Panc1 (cell line): Measurements from ENCODE around the gene NCOA5. TPM values are rescaled to one million over a fixed set of nuclear protein-coding genes. Genes with fewer than 3 reads are reported as not detected.

ENCODE experiments used
- ATAC-seq: fragments of 200-7000 bp; cut with Tn5 transposase; 2 replicates; pipeline ENCODE4 v1.9.1; 2020; ENCODE audit warnings: mild to moderate bottlenecking, moderate library complexity
- BruUV-seq: library from RNA; stranded (reverse); fragments of 400-500 nt; replicated peaks from 2 replicates; lab custom pipeline; 2021; lab: Mats Ljungman, UMichigan
- CTCF ChIA-PET: fragments of 300-600 bp; sonication (Branson Sonifier 250); formaldehyde crosslinking; loops from one replicate; lab custom pipeline; 2022; ENCODE audit warnings: antibody characterized with exemption; lab: Charles Lee
- POLR2A ChIA-PET: fragments of 300-600 bp; sonication (Branson Sonifier 250); formaldehyde crosslinking; loops from one replicate; lab custom pipeline; 2022; ENCODE audit warnings: antibody characterized with exemption; lab: Charles Lee
- DNase-seq: peaks from one replicate; pipeline ENCODE4 v3.0.0-alpha.2; 2010; ENCODE audit warnings: low read depth, low spot score
- H3K27ac ChIP-seq: 2 replicates; pipeline ENCODE4 v1.5.1; 2011; ENCODE audit warnings: mild to moderate bottlenecking, low read length, inconsistent platforms
- H3K27me3 ChIP-seq: fragments of 200-500 bp; sonication (Bioruptor generic); 2 replicates; pipeline ENCODE4 v1.6.0; 2014; ENCODE audit warnings: low read length, inconsistent platforms; ENCODE audit not compliant: control insufficient read depth, insufficient read depth
- H3K36me3 ChIP-seq: fragments of 200-500 bp; sonication (Bioruptor generic); 2 replicates; pipeline ENCODE4 v1.5.1; 2014; ENCODE audit warnings: inconsistent platforms, mild to moderate bottlenecking, low read length, moderate library complexity; ENCODE audit not compliant: control insufficient read depth, insufficient read depth
- H3K4me1 ChIP-seq: 2 replicates; pipeline ENCODE4 v1.5.1; 2011; ENCODE audit warnings: inconsistent platforms, mild to moderate bottlenecking, low read length, moderate library complexity; ENCODE audit not compliant: control insufficient read depth, insufficient read depth
- H3K4me3 ChIP-seq, 2 experiments: 2 replicates each; pipeline ENCODE4 v1.5.1; 2011 to 2012; ENCODE audit warnings: low read depth in 2 of 2, low read length in 2 of 2, mild to moderate bottlenecking in 2 of 2, inconsistent platforms in 1 of 2, moderate library complexity in 1 of 2
- H3K9me3 ChIP-seq: fragments of 200-500 bp; sonication (Bioruptor generic); 2 replicates; pipeline ENCODE4 v1.5.1; 2014; ENCODE audit warnings: low read depth, mild to moderate bottlenecking, inconsistent platforms, low read length, moderate library complexity; ENCODE audit not compliant: control insufficient read depth, insufficient read depth
- CTCF ChIP-seq: fragments of 450-650 bp; IDR thresholded peaks from 2 replicates; pipeline ENCODE4 v1.5.1; 2017; ENCODE audit warnings: mild to moderate bottlenecking
- POLR2AphosphoS5 ChIP-seq: IDR thresholded peaks from 2 replicates; pipeline ENCODE4 v1.6.1; 2012; ENCODE audit warnings: mild to moderate bottlenecking, low read depth, low read length, moderate library complexity
- REST ChIP-seq, 2 experiments: IDR thresholded peaks; 2 replicates each; pipeline ENCODE4 v1.6.1; 2011 to 2012; ENCODE audit warnings: low read depth in 2 of 2, control low read depth in 1 of 2, low read length in 1 of 2, mild to moderate bottlenecking in 1 of 2, moderate library complexity in 1 of 2; ENCODE audit not compliant: insufficient read depth in 1 of 2
- SIN3A ChIP-seq: IDR thresholded peaks from 2 replicates; pipeline ENCODE4 v1.6.1; 2012; ENCODE audit warnings: low read depth, mild to moderate bottlenecking, low read length, moderate library complexity, borderline replicate concordance; ENCODE audit not compliant: insufficient read depth
- TCF7L2 ChIP-seq: IDR thresholded peaks from 2 replicates; pipeline ENCODE4 v1.6.1; 2011; ENCODE audit warnings: mild to moderate bottlenecking, low read depth, low read length, inconsistent platforms
- in situ Hi-C: cut with HindIII; loops from 2 replicates; pipeline ENCODE4 v1.10.0; 2016; ENCODE audit warnings: low sequenced_read_pairs, low pct_unique_long_range_greater_than_20kb
- intact Hi-C: fragments of 100-400 bp; cut with micrococcal nuclease; formaldehyde crosslinking; loops from one replicate; pipeline ENCODE4 v1.10.0; 2022; ENCODE audit not compliant: unreplicated experiment
- total RNA-seq: library from RNA; stranded (reverse); gene quantifications from one replicate; pipeline ENCODE4 v1.2.1, GENCODE V29; 2021; ENCODE audit not compliant: unreplicated experiment

Gene NCOA5
- total RNA-seq, 1 experiment from 2014 or later = 30.6 TPM

- no TSS peak for BruUV-seq
- no peak overlapping the region for H3K27ac ChIP-seq
- DNase-seq (no peak), ATAC-seq (no peak)
- no peaks in the 10 kb centered on the region; the same call in 1 of the 2 replicates for H3K27me3 ChIP-seq
- intact Hi-C loops (no loop called here), in situ Hi-C loops (no loop called here)
- no peak overlapping the region for H3K4me3 ChIP-seq
- TF ChIP-seq REST (IDR thresholded peaks at IDR 0.05; ENCODE audit: insufficient read depth in 1 of 2, low read depth in 2 of 2, low read length in 1 of 2) = no peak
- no peak for TF ChIP-seq SIN3A
- TF ChIP-seq TCF7L2 = no peak
- no peak for TF ChIP-seq CTCF
- TF ChIP-seq POLR2AphosphoS5 = no peak
- H3K4me1 ChIP-seq = no peaks in the 10 kb centered on the region
- H3K36me3 ChIP-seq = no peaks in the 10 kb centered on the region
- H3K9me3 ChIP-seq = no peaks in the 10 kb centered on the region
- POLR2A ChIA-PET = no interaction called here
- CTCF ChIA-PET = no interaction called here
Observed at GRCh38 chr20:46056027-46056833, 33.5 kb downstream of the NCOA5 start.

GRCh38 chr20:46055269-46055668 lies 34.5 kb downstream of the NCOA5 start:
- ChIA-PET CTCF (no interaction called here), POLR2A (no interaction called here)
- intact Hi-C loops = no loop called here
- no peak for TF ChIP-seq REST (IDR thresholded peaks at IDR 0.05; ENCODE audit: insufficient read depth in 1 of 2, low read depth in 2 of 2, low read length in 1 of 2)
- no peak for TF ChIP-seq SIN3A
- TF ChIP-seq CTCF = no peak
- no peak for TF ChIP-seq POLR2AphosphoS5
- no peak for TF ChIP-seq TCF7L2
- H3K36me3 ChIP-seq = no peaks in the 10 kb centered on the region
- no peak for ATAC-seq
- H3K4me3 ChIP-seq = no peak overlapping the region
- H3K27me3 ChIP-seq = no peaks in the 10 kb centered on the region; the same call in 1 of the 2 replicates
- no peak for DNase-seq
- no TSS peak for BruUV-seq
- H3K9me3 ChIP-seq = no peaks in the 10 kb centered on the region
- H3K27ac ChIP-seq = no peak overlapping the region
- in situ Hi-C loops = no loop called here
- H3K4me1 ChIP-seq = no peaks in the 10 kb centered on the region
